SK-N-SH (cell line): ENCODE data around the gene LGALS3. TPM values are rescaled to one million over a fixed set of nuclear protein-coding genes. Genes with fewer than 3 reads are reported as not detected.

Source experiments
- CTCF ChIA-PET: fragments of 300-600, 350-600 bp; formaldehyde crosslinking; extraction: SDS; loops from one replicate; lab custom pipeline; 2021; lab: Yijun Ruan, JAX
- POLR2A ChIA-PET: fragments of 350-600 bp; sonication (Branson Sonifier 250); formaldehyde crosslinking; extraction: SDS; loops from one replicate; lab custom pipeline; 2020; ENCODE audit warnings: antibody characterized with exemption, inconsistent platforms; lab: Yijun Ruan, JAX
- DNase-seq: peaks from one replicate; pipeline ENCODE4 v3.0.0; 2012
- H2AFZ ChIP-seq: fragments of 200-600 bp; sonication (generic); 2 replicates; pipeline ENCODE4 v1.8.1; 2016; ENCODE audit warnings: antibody characterized with exemption, mild to moderate bottlenecking, low read depth
- H3F3A ChIP-seq: fragments of 200-600 bp; sonication (generic); replicated peaks from 2 replicates; pipeline ENCODE3; 2016; ENCODE audit warnings: antibody characterized with exemption, mild to moderate bottlenecking; ENCODE audit not compliant: insufficient read depth
- H3K27ac ChIP-seq, 2 experiments: fragments of 200-500 bp in 1 of 2; fragments of 200-600 bp in 1 of 2; sonication (Bioruptor generic) in 1 of 2; sonication (generic), shearing (Covaris generic) in 1 of 2; 2 replicates each; pipeline versions ENCODE4 v1.5.1 to v1.6.1; 2014 to 2016; ENCODE audit warnings: low read depth in 2 of 2, inconsistent platforms in 1 of 2, low read length in 1 of 2, mild to moderate bottlenecking in 1 of 2, mixed read lengths in 1 of 2
- H3K27me3 ChIP-seq: fragments of 200-600 bp; sonication (generic), shearing (Covaris generic); 2 replicates; pipeline ENCODE4 v1.6.1; 2016; ENCODE audit warnings: mixed run types; ENCODE audit not compliant: insufficient read depth
- H3K36me3 ChIP-seq, 2 experiments: fragments of 200-500 bp in 1 of 2; fragments of 200-600 bp in 1 of 2; sonication (Bioruptor generic) in 1 of 2; sonication (generic) in 1 of 2; replicated peaks in 1 of 2; 2 replicates each; pipeline versions ENCODE3 to v1.5.1; 2014 to 2016; ENCODE audit warnings: low read length in 1 of 2, mild to moderate bottlenecking in 1 of 2; ENCODE audit not compliant: insufficient read depth in 2 of 2, control insufficient read depth in 1 of 2
- H3K4me1 ChIP-seq, 2 experiments: fragments of 200-500 bp in 1 of 2; fragments of 200-600 bp in 1 of 2; sonication (Bioruptor generic) in 1 of 2; sonication (generic), shearing (Covaris generic) in 1 of 2; 2 replicates each; pipeline versions ENCODE4 v1.5.1 to v1.6.1; 2014 to 2016; ENCODE audit warnings: low read depth in 1 of 2, low read length in 1 of 2, mixed run types in 1 of 2; ENCODE audit not compliant: insufficient read depth in 2 of 2, control insufficient read depth in 1 of 2
- H3K4me2 ChIP-seq: fragments of 200-600 bp; sonication (generic), shearing (Covaris generic); 2 replicates; pipeline ENCODE4 v1.6.1; 2017; ENCODE audit warnings: mixed run types
- H3K4me3 ChIP-seq, 2 experiments: fragments of 200-500 bp in 1 of 2; fragments of 200-600 bp in 1 of 2; sonication (Bioruptor generic) in 1 of 2; sonication (generic), shearing (Covaris generic) in 1 of 2; 2 replicates each; pipeline versions ENCODE4 v1.5.1 to v1.8.1; 2014 to 2016; ENCODE audit warnings: low read depth in 2 of 2, inconsistent platforms in 1 of 2, low read length in 1 of 2, mild to moderate bottlenecking in 1 of 2, mixed read lengths in 1 of 2, moderate library complexity in 1 of 2
- H3K79me2 ChIP-seq: fragments of 200-600 bp; sonication (generic); 2 replicates; pipeline ENCODE4 v1.8.1; 2017; ENCODE audit warnings: mild to moderate bottlenecking; ENCODE audit not compliant: insufficient read depth
- H3K9ac ChIP-seq: fragments of 200-600 bp; sonication (generic); 2 replicates; pipeline ENCODE4 v1.6.1; 2017; ENCODE audit warnings: mixed run types
- H3K9me2 ChIP-seq: fragments of 200-600 bp; sonication (generic); 2 replicates; pipeline ENCODE4 v1.6.1; 2017; ENCODE audit warnings: mixed run types
- H3K9me3 ChIP-seq: fragments of 200-600 bp; sonication (generic); 2 replicates; pipeline ENCODE4 v1.6.1; 2017; ENCODE audit warnings: mixed run types, mild to moderate bottlenecking, moderate library complexity
- H4K20me1 ChIP-seq: fragments of 200-600 bp; sonication (generic); 2 replicates; pipeline ENCODE4 v1.6.1; 2017; ENCODE audit warnings: mild to moderate bottlenecking, mixed run types; ENCODE audit not compliant: insufficient read depth
- CHD2 ChIP-seq: fragments of 150-350 bp; IDR thresholded peaks from 2 replicates; pipeline ENCODE4 v1.6.1; 2018; ENCODE audit warnings: low read length; ENCODE audit not compliant: partially characterized antibody
- EP300 ChIP-seq, 2 experiments: IDR thresholded peaks; 2 replicates each; pipeline versions ENCODE4 v1.4.0 to v1.6.1; 2012; ENCODE audit warnings: borderline replicate concordance in 1 of 2, low read depth in 1 of 2, low read length in 1 of 2
- FOSL2 ChIP-seq: IDR thresholded peaks from 2 replicates; pipeline ENCODE4 v1.4.0; 2012; ENCODE audit warnings: low read depth, mild to moderate bottlenecking, moderate library complexity, borderline replicate concordance
- JUND ChIP-seq: IDR thresholded peaks from 2 replicates; pipeline ENCODE4 v1.4.0; 2012
- MEF2A ChIP-seq: IDR thresholded peaks from 2 replicates; pipeline ENCODE4 v1.4.0; 2012; ENCODE audit warnings: low read depth, borderline replicate concordance
- POLR2AphosphoS5 ChIP-seq: IDR thresholded peaks from 2 replicates; pipeline ENCODE4 v1.6.1; 2012; ENCODE audit warnings: low read depth, low read length
- RCOR1 ChIP-seq: fragments of 150-350 bp; IDR thresholded peaks from 2 replicates; pipeline ENCODE4 v1.6.1; 2017; ENCODE audit warnings: antibody characterized with exemption, low read length
- TAF1 ChIP-seq: IDR thresholded peaks from 2 replicates; pipeline ENCODE4 v1.6.1; 2012; ENCODE audit warnings: low read depth, mild to moderate bottlenecking, low read length, moderate library complexity, borderline replicate concordance
- TCF12 ChIP-seq: IDR thresholded peaks from 2 replicates; pipeline ENCODE4 v1.4.0; 2012
- USF2 ChIP-seq: fragments of 150-350 bp; IDR thresholded peaks from 2 replicates; pipeline ENCODE4 v1.6.1; 2017; ENCODE audit warnings: antibody characterized with exemption, low read length, low read depth, borderline replicate concordance
- YY1 ChIP-seq: IDR thresholded peaks from 2 replicates; pipeline ENCODE4 v1.4.0; 2012; ENCODE audit warnings: low read depth, mild to moderate bottlenecking
- WGBS: methylation state at CpG from one replicate; pipeline ENCODE4 v1.1.6; 2017; ENCODE audit warnings: low lambda C conversion rate; 5-methylcytosine and 5-hydroxymethylcytosine counted together
- polyA plus RNA-seq, 3 experiments: library from polyadenylated mRNA; depleted of rRNA; stranded (reverse); fragments of >200 nt; gene quantifications; 2 replicates each; pipeline ENCODE4 v1.2.3, GENCODE V29; 2012

LGALS3 gene
- polyA plus RNA-seq, 1 of the 3 experiments (the other 2 are of a cell fraction): 59.8 TPM

- Histone ChIP-seq H3K4me3 (no peak overlapping the region), H3K27me3 (no peaks in the 10 kb centered on the region), H3K9me2 (no peaks in the 10 kb centered on the region)
- no peak for DNase-seq
- POLR2A ChIA-PET: no interaction called here
- CTCF ChIA-PET: interaction anchor here (1.4 to 4.6 kb wide), 4 partner anchors 12 to 71 kb away, joined by 3 to 50 read pairs (median 10); no protein-coding TSS in a partner anchor
- no peak for TF ChIP-seq YY1
- TF ChIP-seq MEF2A: no peak
- TF ChIP-seq TCF12: no peak
- no peak for TF ChIP-seq FOSL2
- TF ChIP-seq, all 33 proteins: peak for 0
- Histone ChIP-seq H3K4me1 (peaks cover 7 to 20% of the 10 kb centered on the region in 2 experiments; a peak in 3 of 4 replicates), H4K20me1 (no peaks in the 10 kb centered on the region), H3F3A (no peaks in the 10 kb centered on the region), H3K79me2 (no peaks in the 10 kb centered on the region), H2AFZ (no peak overlapping the region), H3K36me3 (no peaks in the 10 kb centered on the region), H3K4me2 (no peak overlapping the region), H3K9ac (no peak overlapping the region), H3K9me3 (no peaks in the 10 kb centered on the region), H3K27ac (no peak overlapping the region)
Observed at GRCh38 chr14:55088356-55088755, 40.7 kb upstream of the LGALS3 start.

- Histone ChIP-seq H3K36me3 (no peaks in the 10 kb centered on the region), H3K79me2 (no peaks in the 10 kb centered on the region), H3K9ac (no peak overlapping the region), H3K4me3 (no peak overlapping the region), H3F3A (no peaks in the 10 kb centered on the region), H3K27ac (peak overlapping the region; percentile 37 to 74; a peak in 3 of 4 replicates), H3K4me2 (peak overlapping the region; percentile 41; the same call in 1 of the 2 replicates), H4K20me1 (no peaks in the 10 kb centered on the region), H3K9me2 (no peaks in the 10 kb centered on the region), H3K9me3 (no peaks in the 10 kb centered on the region), H3K4me1 (peaks cover 7 to 26% of the 10 kb centered on the region in 2 experiments), H3K27me3 (no peaks in the 10 kb centered on the region), H2AFZ (0 out of 2 replicates have a peak overlapping the region, but pooled peaks have one; percentile 22)
- ChIA-PET CTCF (interaction anchor here (0.7 to 3.6 kb wide), 15 partner anchors 10 to 72 kb away, joined by 3 to 34 read pairs (median 3); partner anchors contain the start of genes LGALS3 and MAPK1IP1L), POLR2A (interaction anchor here (1.4 to 2.2 kb wide), 2 partner anchors 10 to 15 kb away, joined by 4 to 8 read pairs; no protein-coding TSS in a partner anchor)
- DNase-seq: peak; percentile 61
- no peak for TF ChIP-seq FOSL2
- TF ChIP-seq TAF1: no peak
- no peak for TF ChIP-seq USF2
- TF ChIP-seq EP300 (IDR thresholded peaks at IDR 0.05; ENCODE audit: borderline replicate concordance in 1 of 2, low read depth in 1 of 2, low read length in 1 of 2): peak in 1 of 2 experiments; percentile 26; a peak in 2 of 4 replicates
- peak; percentile 98 for TF ChIP-seq TCF12
- no peak for TF ChIP-seq JUND
- TF ChIP-seq POLR2AphosphoS5: peak; percentile 66
- TF ChIP-seq CHD2: peak; percentile 85
- TF ChIP-seq RCOR1: peak; percentile 92; the same call in 1 of the 2 replicates
- 10% methylated on average over 4 of the region's 4 CpGs for WGBS
Observed at GRCh38 chr14:55092341-55092740, 36.7 kb upstream of the LGALS3 start.
